ENCODE results near the gene ADAMTSL1.

Gene ADAMTSL1

DNA sequence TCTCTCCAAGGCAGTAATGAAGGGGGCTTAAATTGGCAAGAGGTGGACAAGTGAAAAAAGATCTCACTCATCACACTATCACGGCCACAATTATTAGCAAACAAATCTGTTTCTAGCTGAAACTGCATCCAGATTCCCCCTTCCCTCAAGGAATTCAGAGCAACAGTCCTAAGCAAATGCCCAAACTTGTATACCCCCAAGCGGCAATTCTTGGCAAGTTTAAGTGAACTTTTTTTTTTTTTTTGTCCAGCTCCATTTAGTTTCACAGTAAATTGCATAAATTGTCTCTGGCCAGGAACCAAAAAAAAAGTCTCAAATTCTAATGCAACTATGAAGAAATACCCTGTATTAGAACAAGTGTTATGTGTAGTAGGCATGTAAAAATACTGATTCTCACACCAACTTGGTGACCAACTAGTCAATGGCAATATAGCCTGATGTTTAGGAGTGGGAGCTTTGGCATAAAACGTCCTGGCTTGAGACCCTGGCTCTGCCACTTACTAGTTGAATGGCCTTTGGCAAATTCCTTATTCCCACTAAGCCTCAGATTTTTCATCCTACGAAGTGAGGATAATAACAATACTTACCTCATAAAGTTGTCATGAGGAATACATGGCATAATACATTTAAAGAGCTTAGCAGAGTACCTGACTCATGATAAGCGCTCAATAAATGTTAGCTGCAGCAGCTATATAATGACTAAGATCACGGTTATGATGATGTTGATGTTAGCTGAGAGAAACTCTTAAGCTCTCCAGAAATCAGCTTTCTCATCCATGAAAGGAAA lies 193.2 kb downstream of the ADAMTSL1 start:
- no peak for DNase-seq

DNA sequence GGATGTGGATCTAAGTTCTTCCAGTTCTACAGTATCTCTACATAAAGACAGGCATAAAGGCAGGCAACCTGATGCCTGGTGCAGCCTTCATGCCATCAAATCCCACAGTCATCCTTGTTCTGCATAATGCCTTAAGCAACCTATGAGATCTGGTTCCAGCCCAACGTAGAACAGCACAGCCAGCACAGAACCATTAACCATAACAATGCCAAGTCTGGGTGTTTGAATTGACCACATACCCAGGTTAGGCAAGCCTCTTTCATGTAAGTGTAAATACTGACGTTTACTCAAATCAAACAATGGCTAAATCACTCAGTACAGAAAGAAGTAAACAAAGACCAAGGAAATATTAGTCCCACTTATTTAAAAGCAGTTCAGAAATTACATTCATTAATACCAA lies 195.0 kb downstream of the ADAMTSL1 start:
- DNase-seq: no peak

DNA sequence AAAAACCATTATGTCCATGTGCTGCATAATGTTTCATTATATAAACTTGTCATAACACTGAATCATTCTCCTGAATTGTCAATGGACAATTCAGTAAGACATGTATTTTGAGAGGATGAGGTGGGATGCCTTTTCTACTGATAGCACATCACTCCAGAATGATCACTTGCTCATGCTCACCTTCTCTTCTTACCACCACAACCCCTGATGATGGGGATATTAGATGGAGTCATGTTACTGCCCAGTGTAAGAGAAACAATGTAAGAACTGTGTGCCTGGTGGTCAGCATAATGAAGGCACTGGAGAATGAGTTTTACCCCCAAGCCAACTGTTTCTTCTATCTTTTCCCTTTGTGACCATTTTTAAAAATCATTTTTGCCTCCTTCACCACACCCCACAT lies 198.8 kb downstream of the ADAMTSL1 start:
- DNase-seq: no peak

DNA sequence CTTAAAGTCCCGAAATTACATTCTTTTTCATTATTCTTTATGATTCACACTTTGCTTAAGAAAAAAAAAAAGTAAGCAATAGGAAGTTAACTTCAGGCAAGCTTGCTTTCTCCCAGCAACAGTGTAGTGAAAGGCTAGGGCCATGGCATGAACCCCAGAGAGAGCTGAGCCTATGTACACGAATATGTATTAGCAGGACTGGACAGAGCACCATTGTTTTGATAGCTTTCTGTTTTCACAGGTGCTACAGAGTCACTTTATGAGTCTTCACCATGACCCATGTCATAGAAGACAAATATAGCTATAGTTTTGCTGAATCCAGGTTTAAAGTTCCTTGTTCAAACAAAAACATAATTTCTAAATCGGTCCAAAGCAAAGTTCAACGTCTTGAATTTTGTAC lies 199.2 kb downstream of the ADAMTSL1 start:
- DNase-seq: peak; percentile 8

DNA sequence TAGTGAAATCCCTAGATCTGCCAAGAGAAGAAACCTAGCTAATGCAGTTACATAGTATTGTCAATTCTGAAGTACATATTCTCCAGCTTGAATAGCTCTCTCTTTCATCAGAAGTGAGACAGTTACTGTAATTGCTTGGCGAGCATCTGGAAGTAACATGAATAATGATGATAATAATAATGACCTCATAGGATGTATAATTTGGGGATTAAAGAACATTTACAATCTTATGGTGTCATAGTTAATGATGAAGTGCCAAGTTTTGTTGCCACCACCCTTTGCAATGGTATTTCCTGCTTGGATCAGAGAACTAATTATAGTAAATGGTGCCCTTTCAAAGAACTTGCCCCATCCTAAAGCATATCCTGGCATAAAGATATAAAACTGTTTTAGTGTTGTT lies 201.4 kb downstream of the ADAMTSL1 start:
- no peak for DNase-seq

DNA sequence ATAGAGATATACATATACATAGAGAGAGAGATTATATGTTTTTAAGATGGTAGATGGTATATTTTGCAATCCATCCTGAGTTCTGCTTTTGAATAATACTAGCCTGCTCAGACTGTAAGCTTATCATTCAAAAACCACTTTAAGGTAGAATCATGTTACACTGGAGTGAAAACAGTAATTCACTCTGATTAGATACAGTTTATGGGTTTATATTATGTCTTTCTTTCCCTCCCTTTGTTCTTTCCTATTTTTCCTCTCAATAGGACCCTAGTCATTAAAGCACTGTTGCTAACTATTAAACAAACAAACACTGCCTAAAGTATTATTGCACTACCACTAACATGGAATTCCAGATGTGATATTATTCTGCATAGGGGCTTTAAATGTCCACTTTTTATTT lies 202.0 kb downstream of the ADAMTSL1 start:
- DNase-seq: no peak

DNA sequence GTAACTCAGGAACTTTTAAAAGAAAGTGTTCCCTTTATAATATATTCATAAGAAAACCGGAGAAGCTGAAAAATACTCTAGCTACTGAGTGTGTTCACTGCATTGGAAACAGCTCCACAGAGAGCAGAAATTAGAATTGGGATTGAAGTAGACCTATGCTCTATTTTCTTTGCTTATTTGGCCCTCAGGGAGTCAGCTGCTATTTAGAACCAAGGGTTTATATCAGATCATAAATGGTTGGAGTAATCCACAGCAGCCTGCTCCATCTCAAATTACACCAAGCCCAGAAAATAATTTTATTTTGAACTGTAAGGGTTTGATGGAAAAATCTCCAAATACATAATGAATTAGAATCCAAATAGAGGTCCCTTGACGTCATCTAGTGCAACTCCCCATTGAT lies 202.6 kb downstream of the ADAMTSL1 start:
- DNase-seq: no peak

DNA sequence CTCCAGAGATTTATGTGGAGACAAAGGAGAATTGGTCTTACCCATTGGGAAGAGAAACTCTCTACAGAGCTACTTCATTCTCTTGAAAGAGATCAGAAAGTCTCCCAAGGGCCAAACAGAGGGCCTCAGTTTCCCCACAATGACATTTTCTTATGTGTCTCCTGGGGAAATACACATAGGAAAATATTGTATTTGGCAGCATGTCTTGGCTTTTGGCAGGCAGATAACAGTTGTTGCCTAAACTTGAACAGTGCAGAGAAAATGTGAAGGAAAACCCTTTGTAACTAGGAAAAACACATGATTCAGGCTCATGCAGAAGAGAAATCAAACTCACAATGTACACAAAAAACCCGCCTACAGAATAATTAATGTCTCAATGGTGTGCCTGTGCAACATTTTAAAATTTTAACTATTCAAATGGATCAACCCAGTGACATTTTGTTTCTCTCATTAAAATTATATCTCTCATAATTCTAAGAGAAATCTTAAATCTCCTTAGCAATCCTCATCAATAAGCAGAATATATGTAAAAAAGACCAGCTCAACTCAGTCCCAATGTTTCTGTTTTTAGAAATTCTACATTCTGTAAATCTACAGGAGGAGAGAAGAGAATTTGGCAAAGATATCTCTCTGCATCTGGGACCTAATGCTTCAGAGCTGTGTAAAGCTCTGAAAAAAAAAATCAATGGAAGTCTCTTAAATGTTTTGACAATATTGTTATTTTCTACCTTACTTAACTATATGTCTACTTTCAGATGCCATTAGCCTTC lies 205.1 kb downstream of the ADAMTSL1 start:
- DNase-seq: no peak

DNA sequence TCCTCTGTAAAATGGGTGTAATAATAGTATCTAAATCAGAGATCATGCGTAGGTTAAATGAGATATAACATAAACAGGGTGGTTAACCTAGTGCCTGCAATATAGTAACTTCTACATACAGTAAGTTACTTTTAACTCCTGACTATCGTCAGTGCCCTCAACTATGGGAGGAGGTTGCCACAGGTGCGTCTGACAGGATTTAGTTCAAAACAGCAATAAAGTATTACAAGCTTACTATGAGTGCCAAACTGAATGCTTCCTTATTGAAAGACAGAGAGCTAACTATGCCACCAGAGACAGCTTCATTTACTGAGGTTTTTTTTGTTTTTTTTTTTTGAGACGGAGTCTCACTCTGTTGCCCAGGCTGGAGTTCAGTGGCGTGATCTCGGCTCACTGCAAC lies 209.0 kb downstream of the ADAMTSL1 start:
- DNase-seq: no peak

DNA sequence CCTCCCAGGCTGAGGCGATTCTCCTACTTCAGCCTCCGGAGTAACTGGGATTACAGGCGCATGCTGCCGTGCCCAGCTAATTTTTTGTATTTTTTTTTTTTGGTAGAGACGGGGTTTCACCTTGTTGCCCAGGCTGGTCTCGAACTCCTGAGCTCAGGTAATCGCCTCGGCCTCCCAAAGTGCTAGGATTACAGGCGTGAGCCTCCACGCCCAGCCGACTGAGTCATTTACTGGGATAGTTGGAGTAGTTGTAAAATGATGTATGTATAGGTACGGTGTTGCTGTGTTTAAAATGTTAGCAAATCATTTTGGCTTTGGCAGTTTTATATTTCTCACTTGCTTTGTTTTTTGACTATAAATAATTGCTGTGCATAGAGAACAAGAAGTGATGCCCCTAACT lies 209.4 kb downstream of the ADAMTSL1 start:
- DNase-seq: no peak

DNA sequence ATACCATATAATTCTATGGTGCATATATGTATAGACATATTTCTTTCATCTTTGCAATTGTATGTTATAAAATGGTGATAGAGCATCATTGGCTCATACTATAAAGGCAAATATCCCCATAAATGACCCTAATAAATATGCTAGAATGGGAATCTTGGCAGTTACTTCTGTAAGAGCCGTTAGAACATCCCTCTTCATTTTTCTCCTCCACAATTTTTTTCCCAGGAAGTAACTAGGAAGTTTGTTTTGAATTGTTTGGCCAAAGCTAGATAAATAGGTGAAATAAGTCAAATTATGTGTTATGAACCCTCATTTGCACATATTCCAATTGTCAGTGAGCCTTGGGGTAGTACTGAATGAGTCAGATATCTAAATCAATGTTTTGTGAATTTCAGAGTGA lies 209.9 kb downstream of the ADAMTSL1 start:
- no peak for DNase-seq

DNA sequence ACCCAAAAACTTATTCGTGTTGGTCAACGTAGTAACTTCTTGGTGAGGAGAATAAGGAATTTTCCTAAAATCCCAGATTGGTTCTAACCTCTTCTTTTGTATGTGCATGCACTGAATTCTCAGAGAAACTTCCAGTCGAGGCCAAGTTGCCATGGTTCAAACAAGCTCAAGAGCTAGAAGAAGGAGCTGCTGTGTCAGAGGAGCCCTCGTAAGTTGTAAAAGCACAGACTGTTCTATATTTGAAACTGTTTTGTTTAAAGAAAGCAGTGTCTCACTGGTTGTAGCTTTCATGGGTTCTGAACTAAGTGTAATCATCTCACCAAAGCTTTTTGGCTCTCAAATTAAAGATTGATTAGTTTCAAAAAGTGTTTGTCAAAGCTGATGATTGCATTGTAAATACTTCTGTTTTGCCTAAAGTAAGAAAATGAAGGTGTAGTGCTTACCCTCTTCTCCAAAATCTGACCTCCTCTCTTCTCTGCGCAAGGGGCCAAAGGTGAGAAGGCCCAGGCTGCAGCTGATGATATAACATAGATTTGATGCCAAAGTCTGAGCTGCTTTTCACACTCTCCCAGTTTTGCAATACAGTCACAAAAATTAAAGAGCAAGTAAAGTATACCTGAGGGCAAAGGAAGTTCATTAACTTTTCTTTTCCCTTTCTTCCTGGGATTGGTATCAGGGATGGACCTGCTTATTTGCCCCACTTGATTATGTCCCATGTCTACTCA lies 210.8 kb downstream of the ADAMTSL1 start:
- DNase-seq: no peak

DNA sequence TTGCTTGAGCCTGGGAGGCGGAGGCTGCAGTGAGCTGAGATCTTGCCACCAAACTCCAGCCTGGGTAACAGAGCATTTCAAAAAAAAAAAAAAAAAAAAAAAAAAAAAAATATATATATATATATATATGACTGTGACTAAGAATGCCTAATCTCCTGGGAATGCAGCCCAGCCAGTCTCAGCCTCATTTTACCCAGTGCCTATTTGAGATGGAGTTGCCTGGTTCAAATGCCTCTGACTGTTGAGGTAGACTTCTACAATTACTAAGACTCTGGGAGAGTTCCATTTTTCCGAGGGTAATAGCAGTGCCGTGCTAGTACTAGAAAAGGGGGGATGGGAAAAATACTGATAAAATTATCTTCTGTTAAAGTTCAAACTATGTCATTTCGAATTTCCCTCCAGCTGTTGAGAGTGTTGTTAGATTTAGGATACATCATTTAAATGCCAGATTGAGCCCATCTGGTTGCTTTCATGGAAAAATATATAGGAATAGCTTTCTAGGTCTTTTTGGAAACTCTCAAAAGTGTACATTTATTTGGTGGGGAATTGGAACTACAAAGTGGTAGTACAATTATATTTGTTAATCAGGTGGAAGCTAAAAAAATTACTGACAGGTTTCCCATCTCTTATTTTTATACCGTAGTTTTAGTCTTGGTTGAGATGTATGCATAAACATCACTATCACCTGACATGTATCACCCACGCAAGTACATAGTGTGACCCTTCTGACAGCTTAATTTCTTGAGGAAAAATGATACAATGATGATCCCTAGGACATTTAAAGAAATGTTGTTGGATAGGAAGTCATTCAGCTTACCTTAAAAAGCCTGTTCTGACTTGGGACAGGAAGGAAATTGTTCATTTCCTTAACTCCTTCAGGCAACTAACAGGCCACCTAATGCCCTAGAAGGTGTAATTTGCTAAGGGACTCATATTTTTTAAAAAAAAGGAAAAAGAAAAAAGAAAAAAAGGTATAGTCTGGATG lies 214.9 kb downstream of the ADAMTSL1 start:
- DNase-seq: no peak

DNA sequence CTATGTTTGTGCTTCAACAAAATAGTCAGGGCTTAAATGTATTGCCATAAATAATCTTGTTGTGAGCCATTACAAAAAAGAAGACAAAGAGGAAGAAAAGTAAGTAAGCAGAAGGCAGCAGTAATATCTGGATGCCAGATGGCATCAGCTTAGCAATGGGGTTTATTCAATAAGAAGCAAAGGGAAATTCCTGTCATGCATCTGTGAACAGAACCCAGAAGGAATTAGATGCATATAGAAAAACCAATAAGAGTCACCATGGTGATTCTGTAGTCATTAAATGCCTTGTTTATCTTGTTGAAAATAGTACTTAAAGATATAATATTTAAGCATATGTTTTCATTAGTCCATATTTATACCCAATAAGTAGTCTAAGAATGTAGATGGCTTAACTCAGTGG lies 216.0 kb downstream of the ADAMTSL1 start:
- DNase-seq: no peak

DNA sequence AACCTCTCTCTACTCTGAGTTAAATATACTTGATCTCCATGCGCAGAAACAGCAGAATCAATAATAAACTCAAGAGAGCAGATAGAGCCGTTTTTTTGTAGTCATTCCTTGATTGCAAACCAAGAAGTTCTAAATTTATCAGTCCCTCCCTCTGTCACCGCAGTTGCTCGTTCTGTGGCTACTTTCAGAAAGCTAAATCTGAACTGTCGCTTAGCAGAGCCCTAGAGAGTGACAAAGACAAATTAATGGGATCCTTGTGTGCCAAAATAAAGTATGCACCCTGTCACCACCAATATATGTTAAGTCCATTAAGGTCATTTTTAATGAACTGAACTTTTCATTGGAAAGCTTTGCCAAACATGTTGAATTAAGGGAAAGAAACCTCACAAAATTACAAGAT lies 218.3 kb downstream of the ADAMTSL1 start:
- no peak for DNase-seq

DNA sequence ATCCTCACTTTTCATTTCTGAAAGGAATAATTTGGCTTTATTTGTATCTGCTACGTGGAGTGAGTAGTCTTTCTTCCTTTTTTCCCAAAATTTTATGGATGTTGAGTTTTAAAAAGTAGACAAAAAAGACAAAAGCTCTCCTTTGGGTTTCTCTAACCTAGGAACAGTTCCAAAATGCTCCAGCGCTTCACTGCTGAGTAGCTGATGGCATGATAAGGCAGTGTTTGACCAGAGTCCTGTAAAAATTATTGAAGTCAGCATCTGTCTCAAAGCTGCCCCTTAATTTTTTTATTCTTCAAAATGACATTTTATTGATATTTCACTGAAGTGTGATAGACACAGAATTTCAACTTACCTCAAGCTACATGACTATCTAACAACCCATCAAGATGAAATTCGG lies 219.0 kb downstream of the ADAMTSL1 start:
- no peak for DNase-seq

DNA sequence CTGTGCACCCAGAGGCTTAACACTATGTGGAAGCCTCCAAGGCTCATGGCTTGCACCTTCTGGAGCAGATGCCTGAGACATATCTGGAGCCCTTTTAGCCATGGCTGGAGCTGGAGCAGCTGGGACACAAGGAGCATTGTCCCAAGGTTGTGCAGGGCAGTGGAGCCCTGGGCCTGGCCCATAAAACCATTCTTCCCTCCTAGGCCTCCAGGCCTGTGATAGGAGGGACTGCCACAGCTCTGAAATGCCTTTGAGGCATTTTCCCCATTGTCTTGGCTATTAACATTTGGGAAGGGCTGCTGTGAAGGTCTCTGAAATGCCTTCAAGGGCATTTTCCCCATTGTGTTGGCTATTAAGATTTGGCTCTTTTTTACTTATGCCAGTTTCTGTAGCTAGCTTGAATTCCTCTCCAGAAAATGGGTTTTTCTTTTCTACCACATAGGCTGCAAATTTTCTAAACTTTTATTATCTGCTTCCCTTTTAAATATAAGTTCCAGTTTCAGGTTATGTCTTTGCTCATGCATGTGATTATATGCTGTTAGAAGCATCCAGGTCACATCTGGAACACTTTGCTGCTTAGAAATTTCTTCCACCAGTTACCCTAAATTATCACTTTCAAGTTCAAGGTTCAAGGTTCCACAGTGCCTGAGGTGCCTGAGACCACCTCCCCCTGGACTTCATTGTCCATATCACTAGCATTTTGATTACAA lies 221.2 kb downstream of the ADAMTSL1 start:
- no peak for DNase-seq

DNA sequence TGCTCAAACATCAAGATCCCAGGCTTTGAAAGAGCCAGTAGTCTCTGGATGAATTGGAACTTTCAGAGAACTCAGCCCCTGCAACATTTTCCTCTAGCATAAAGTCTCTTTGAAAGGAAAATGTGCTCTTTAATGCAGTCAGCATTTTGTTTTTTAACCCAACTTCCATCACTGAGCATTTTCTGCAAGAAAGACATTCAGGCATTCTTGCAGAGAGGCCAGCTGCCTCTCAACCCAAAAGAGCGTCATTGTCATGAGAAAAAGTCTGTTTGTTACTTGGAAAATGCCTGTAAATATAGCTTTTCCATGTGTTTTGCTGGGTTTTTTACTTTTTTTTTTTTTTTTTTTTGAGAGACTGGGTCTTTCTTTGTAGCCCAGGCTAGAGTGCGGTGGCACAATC lies 225.0 kb downstream of the ADAMTSL1 start:
- DNase-seq: no peak

DNA sequence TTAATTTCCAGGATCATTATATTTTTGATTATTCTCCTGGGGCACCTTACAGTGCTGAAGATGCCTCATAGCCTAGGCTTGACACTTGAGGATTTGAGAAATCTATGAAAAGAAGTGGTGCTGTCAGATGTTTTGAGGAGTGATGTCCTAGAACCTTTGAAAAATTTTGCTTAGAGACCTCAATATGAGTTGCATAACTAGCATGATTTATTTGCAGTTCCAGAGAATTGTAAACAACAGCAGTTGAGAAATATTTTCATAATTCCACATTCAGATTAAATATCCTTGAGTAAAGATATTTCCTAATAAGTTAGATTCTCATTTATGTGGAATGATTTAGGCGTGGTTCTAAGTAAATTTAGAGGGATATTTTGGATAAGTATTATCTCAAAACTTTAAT lies 225.8 kb downstream of the ADAMTSL1 start:
- no peak for DNase-seq

DNA sequence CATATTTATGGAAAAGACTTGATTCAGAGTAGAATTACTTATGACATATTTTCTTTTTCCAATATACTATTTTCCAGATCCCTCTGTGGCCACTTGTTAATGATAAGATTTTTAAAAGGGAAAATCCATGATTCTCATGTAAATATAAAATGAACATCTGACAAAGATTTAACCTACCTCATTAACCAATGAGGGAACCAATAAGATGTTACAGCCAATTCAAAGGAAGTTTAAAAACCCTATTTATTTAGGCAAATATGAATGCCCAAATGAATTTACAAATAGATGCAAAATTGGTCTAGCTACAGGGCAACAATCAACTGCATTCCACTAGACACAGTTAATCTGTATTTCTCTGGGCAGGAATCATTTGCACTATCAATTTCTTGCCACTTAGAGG lies 226.8 kb downstream of the ADAMTSL1 start:
- no peak for DNase-seq

DNA sequence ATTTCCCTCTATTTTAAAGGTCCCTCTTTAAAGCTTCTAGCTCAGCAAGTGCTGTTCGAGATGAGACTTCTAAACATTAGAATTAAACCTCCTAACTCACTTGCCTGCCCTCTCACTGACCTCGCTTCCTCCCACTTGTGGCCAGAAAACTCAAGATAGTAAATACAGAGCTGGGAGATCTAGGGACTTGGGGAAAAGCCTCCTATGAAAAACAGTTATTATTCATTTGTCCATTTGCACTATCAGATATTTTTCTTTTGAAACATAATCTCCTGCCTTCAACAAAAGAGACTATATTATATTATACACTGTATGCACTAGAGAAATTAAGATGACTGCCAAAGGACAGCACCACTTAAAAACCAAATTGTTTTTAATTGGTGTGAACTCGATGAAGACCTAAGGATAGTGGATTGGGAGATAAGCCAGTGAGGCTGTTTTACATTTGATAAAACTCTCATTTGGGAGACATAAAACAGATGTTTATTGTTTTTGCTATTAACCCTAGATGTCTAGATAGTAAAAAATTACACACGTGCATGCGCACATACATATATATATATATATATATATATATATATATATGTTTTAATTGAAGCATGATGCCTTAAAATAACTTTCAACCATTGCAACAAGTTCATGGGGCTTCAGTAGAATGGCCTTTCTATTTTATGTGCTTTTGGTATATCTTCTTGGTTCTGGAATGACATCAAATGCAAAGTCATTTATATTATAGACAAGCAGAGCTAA lies 229.4 kb downstream of the ADAMTSL1 start:
- DNase-seq: no peak

Data from SHP77 treated with DMSO at 0.1 percent for 48 hours (cell line).